H9 (cell line): ENCODE data around the gene PEPD. TPM values are rescaled to one million over a fixed set of nuclear protein-coding genes. Genes with fewer than 3 reads are reported as not detected.

Experiments used
- DNase-seq: peaks from one replicate; pipeline ENCODE4 v3.0.0-alpha.2; 2017
- H2AFZ ChIP-seq: one replicate; pipeline ENCODE4 v1.6.1; 2013; ENCODE audit warnings: mild to moderate bottlenecking, low read length, control low read depth, moderate library complexity
- H2AK5ac ChIP-seq: 2 replicates; pipeline ENCODE4 v1.6.1; 2013; ENCODE audit warnings: low read length, control low read depth, mixed read lengths; ENCODE audit not compliant: insufficient read length
- H2BK120ac ChIP-seq: one replicate; pipeline ENCODE4 v1.6.1; 2013; ENCODE audit warnings: low read depth, mild to moderate bottlenecking, low read length, control low read depth, inconsistent platforms; ENCODE audit not compliant: poor library complexity, severe bottlenecking
- H2BK12ac ChIP-seq: 2 replicates; pipeline ENCODE4 v1.6.1; 2013; ENCODE audit warnings: low read length, control low read depth, mixed read lengths, low read depth; ENCODE audit not compliant: insufficient read length
- H2BK15ac ChIP-seq: 2 replicates; pipeline ENCODE4 v1.6.1; 2013; ENCODE audit warnings: low read depth, low read length, control low read depth
- H2BK20ac ChIP-seq: one replicate; pipeline ENCODE4 v1.6.1; 2013; ENCODE audit warnings: low read depth, mild to moderate bottlenecking, low read length, control low read depth, inconsistent platforms; ENCODE audit not compliant: poor library complexity, severe bottlenecking
- H2BK5ac ChIP-seq: 2 replicates; pipeline ENCODE4 v1.6.1; 2013; ENCODE audit warnings: low read length, control low read depth, mixed read lengths; ENCODE audit not compliant: insufficient read length
- H3K14ac ChIP-seq: 2 replicates; pipeline ENCODE4 v1.6.1; 2013; ENCODE audit warnings: low read length, control low read depth; ENCODE audit not compliant: insufficient read depth
- H3K18ac ChIP-seq: 2 replicates; pipeline ENCODE4 v1.6.1; 2013; ENCODE audit warnings: low read depth, mild to moderate bottlenecking, mixed read lengths, low read length, control low read depth; ENCODE audit not compliant: insufficient read length
- H3K23ac ChIP-seq: 2 replicates; pipeline ENCODE4 v1.6.1; 2013; ENCODE audit warnings: low read length, control low read depth, mixed read lengths, low read depth; ENCODE audit not compliant: insufficient read length
- H3K23me2 ChIP-seq: 2 replicates; pipeline ENCODE4 v1.6.1; 2013; ENCODE audit warnings: low read depth, mild to moderate bottlenecking, mixed read lengths, low read length, control low read depth; ENCODE audit not compliant: insufficient read length, poor library complexity, severe bottlenecking
- H3K27ac ChIP-seq: 2 replicates; pipeline ENCODE4 v1.5.1; 2013; ENCODE audit warnings: low read length, control low read depth, mixed read lengths, low read depth; ENCODE audit not compliant: insufficient read length
- H3K27me3 ChIP-seq: 2 replicates; pipeline ENCODE4 v1.6.1; 2013; ENCODE audit warnings: low read length, control low read depth, inconsistent platforms; ENCODE audit not compliant: insufficient read depth
- H3K4ac ChIP-seq: 2 replicates; pipeline ENCODE4 v1.6.1; 2013; ENCODE audit warnings: low read depth, mild to moderate bottlenecking, control low read depth, inconsistent platforms, low read length, moderate library complexity
- H3K4me1 ChIP-seq: 2 replicates; pipeline ENCODE4 v1.6.1; 2013; ENCODE audit warnings: low read length, control low read depth, inconsistent platforms; ENCODE audit not compliant: insufficient read depth
- H3K4me2 ChIP-seq: 2 replicates; pipeline ENCODE4 v1.6.1; 2013; ENCODE audit warnings: low read length, control low read depth, mixed read lengths; ENCODE audit not compliant: insufficient read length, insufficient read depth
- H3K56ac ChIP-seq: 2 replicates; pipeline ENCODE4 v1.6.1; 2013; ENCODE audit warnings: low read depth, mild to moderate bottlenecking, mixed read lengths, low read length, control low read depth; ENCODE audit not compliant: insufficient read length
- H3K79me1 ChIP-seq: 2 replicates; pipeline ENCODE4 v1.6.1; 2013; ENCODE audit warnings: low read depth, mild to moderate bottlenecking, moderate library complexity, low read length, control low read depth, inconsistent platforms; ENCODE audit not compliant: insufficient read depth, poor library complexity, severe bottlenecking
- H3K79me2 ChIP-seq: 2 replicates; pipeline ENCODE4 v1.6.1; 2013; ENCODE audit warnings: low read length, control low read depth, inconsistent platforms; ENCODE audit not compliant: insufficient read depth
- H3K9ac ChIP-seq: 2 replicates; pipeline ENCODE4 v1.6.1; 2013; ENCODE audit warnings: low read length, control low read depth, mixed read lengths; ENCODE audit not compliant: insufficient read length; ENCODE audit errors: extremely low read depth
- H3K9me3 ChIP-seq: one replicate; pipeline ENCODE4 v1.6.1; 2013; ENCODE audit warnings: low read depth, low read length, inconsistent platforms; ENCODE audit not compliant: control insufficient read depth
- H3T11ph ChIP-seq: one replicate; pipeline ENCODE4 v1.6.1; 2013; ENCODE audit warnings: mild to moderate bottlenecking, low read length, control low read depth, inconsistent platforms
- H4K20me1 ChIP-seq: one replicate; pipeline ENCODE4 v1.6.1; 2013; ENCODE audit not compliant: control insufficient read depth, insufficient read length, insufficient read depth
- H4K5ac ChIP-seq: 2 replicates; pipeline ENCODE4 v1.6.1; 2013; ENCODE audit warnings: low read depth, mild to moderate bottlenecking, mixed read lengths, low read length, control low read depth; ENCODE audit not compliant: insufficient read length
- H4K8ac ChIP-seq: replicated peaks from 2 replicates; pipeline ENCODE4 v1.6.1; 2013; ENCODE audit warnings: low read length, control low read depth, mixed read lengths, low read depth; ENCODE audit not compliant: insufficient read length
- H4K91ac ChIP-seq: 2 replicates; pipeline ENCODE4 v1.6.1; 2013; ENCODE audit warnings: low read depth, mild to moderate bottlenecking, moderate library complexity, mixed read lengths, low read length, control low read depth; ENCODE audit not compliant: insufficient read length
- H3K27ac Mint-ChIP-seq, 3 experiments: 2 replicates in 2 of 3; 3 replicates in 1 of 3; pipeline ENCODE4 v1.8.0; 2020 to 2021; ENCODE audit warnings: mixed read lengths in 3 of 3, mild to moderate bottlenecking in 1 of 3, moderate library complexity in 1 of 3
- H3K27me3 Mint-ChIP-seq: 2 replicates; pipeline ENCODE4 v1.8.0; 2021; ENCODE audit warnings: low read depth, mild to moderate bottlenecking, moderate library complexity, mixed read lengths
- H3K36me3 Mint-ChIP-seq, 3 experiments: 2 replicates in 2 of 3; 3 replicates in 1 of 3; pipeline ENCODE4 v1.8.0; 2020 to 2021; ENCODE audit warnings: low read depth in 3 of 3, mixed read lengths in 3 of 3; ENCODE audit not compliant: insufficient read depth in 1 of 3
- H3K4me1 Mint-ChIP-seq, 2 experiments: 2 replicates each; pipeline ENCODE4 v1.8.0; 2020; ENCODE audit warnings: mixed read lengths in 2 of 2
- H3K4me3 Mint-ChIP-seq, 2 experiments: 2 replicates in 1 of 2; 3 replicates in 1 of 2; pipeline ENCODE4 v1.8.0; 2020 to 2021; ENCODE audit warnings: mild to moderate bottlenecking in 2 of 2, mixed read lengths in 2 of 2, moderate library complexity in 1 of 2
- H3K9me3 Mint-ChIP-seq, 2 experiments: 2 replicates in 1 of 2; 3 replicates in 1 of 2; pipeline ENCODE4 v1.8.0; 2020; ENCODE audit warnings: mild to moderate bottlenecking in 2 of 2, mixed read lengths in 2 of 2, moderate library complexity in 1 of 2
- WGBS: extraction: QIAGEN DNeasy Blood & Tissue Kit; methylation state at CpG from one replicate; pipeline ENCODE4 v1.1.7; 2013; ENCODE audit warnings: missing lambda C conversion rate, low lambda C conversion rate, mixed read lengths; ENCODE audit not compliant: insufficient read length; ENCODE audit errors: extremely low coverage; 5-methylcytosine and 5-hydroxymethylcytosine counted together
- total RNA-seq: library from RNA; stranded (reverse); gene quantifications from 2 replicates; pipeline ENCODE4 v1.2.1, GENCODE V29; 2021
- TF ChIP-seq, protein P1 (sequence below): fragments of 200-600 bp; sonication (generic); conservative IDR thresholded peaks from 3 replicates; pipeline ENCODE4 v1.8.0; 2021; ENCODE audit warnings: antibody characterized with exemption, mild to moderate bottlenecking

PEPD gene
- total RNA-seq, 1 experiment from 2014 or later, result 52.8 TPM

DNA sequence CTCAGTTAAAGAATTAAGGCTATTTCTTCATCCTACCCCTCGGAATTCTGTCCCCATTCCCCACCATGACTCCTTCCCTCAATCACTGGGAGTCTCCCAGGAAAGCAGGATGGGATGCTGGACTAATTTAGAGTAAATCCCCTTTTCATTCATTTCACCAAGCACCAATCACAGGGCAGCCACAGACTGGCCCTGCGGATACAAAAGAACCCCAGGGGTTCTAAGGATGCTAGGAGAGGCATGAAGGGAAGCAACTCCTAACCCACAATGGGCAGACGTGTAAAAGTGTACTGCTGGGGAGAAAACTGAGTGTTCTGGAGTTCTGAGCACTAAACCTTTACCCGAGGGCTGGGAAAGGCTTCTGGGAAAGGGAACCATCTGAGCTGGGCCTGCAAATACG lies 3.0 kb downstream of the PEPD start:
- Mint-ChIP-seq H3K27me3 (peaks cover 2% of the 10 kb centered on the region; the same call in 1 of the 2 replicates), H3K4me1 (peaks cover 15 to 24% of the 10 kb centered on the region in 2 experiments), H3K4me3 (peak overlapping the region in 1 of 2 experiments; percentile 33; a peak in 2 of 5 replicates), H3K27ac (peak overlapping the region in 1 of 3 experiments; percentile 4; a peak in 1 of 7 replicates), H3K9me3 (peaks cover 0 to 2% of the 10 kb centered on the region in 2 experiments; a peak in 1 of 5 replicates), H3K36me3 (peaks cover 0 to 2% (median 0%) of the 10 kb centered on the region in 3 experiments; a peak in 1 of 7 replicates)
- TF ChIP-seq, protein P1, sequence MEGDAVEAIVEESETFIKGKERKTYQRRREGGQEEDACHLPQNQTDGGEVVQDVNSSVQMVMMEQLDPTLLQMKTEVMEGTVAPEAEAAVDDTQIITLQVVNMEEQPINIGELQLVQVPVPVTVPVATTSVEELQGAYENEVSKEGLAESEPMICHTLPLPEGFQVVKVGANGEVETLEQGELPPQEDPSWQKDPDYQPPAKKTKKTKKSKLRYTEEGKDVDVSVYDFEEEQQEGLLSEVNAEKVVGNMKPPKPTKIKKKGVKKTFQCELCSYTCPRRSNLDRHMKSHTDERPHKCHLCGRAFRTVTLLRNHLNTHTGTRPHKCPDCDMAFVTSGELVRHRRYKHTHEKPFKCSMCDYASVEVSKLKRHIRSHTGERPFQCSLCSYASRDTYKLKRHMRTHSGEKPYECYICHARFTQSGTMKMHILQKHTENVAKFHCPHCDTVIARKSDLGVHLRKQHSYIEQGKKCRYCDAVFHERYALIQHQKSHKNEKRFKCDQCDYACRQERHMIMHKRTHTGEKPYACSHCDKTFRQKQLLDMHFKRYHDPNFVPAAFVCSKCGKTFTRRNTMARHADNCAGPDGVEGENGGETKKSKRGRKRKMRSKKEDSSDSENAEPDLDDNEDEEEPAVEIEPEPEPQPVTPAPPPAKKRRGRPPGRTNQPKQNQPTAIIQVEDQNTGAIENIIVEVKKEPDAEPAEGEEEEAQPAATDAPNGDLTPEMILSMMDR, result no peak
- DNase-seq, result no peak
- Histone ChIP-seq H3K4ac (no peak overlapping the region), H3K56ac (no peak overlapping the region), H3K27ac (no peak overlapping the region), H3K79me1 (peaks cover 10% of the 10 kb centered on the region), H2AK5ac (no peak overlapping the region), H2BK20ac (no peak overlapping the region), H3K9me3 (no peaks in the 10 kb centered on the region), H3K23me2 (peaks cover 13% of the 10 kb centered on the region), H4K5ac (no peak overlapping the region), H2BK120ac (no peak overlapping the region), H4K20me1 (no peaks in the 10 kb centered on the region), H3T11ph (no peak overlapping the region), H3K79me2 (peaks cover 4% of the 10 kb centered on the region; the same call in 1 of the 2 replicates), H2BK5ac (no peak overlapping the region), H3K18ac (no peak overlapping the region), H3K27me3 (no peaks in the 10 kb centered on the region), H3K14ac (no peak overlapping the region), H4K91ac (no peak overlapping the region), H3K4me2 (no peak overlapping the region), H2BK12ac (no peak overlapping the region), H4K8ac (no peak overlapping the region), H3K9ac (no peak overlapping the region), H2BK15ac (no peak overlapping the region), H3K23ac (no peak overlapping the region), H2AFZ (no peak overlapping the region), H3K4me1 (no peaks in the 10 kb centered on the region)
- WGBS, result no CpG with 5 or more reads among the region's 5 CpGs
